PFSK-1 (cell line): Measurements from ENCODE around the gene SLC24A3.

Experiments
- POLR2AphosphoS5 ChIP-seq: IDR thresholded peaks from 2 replicates; pipeline ENCODE4 v1.6.1; 2012; ENCODE audit warnings: low read depth, mild to moderate bottlenecking, control low read depth, low read length, moderate library complexity
- REST ChIP-seq, 2 experiments: IDR thresholded peaks; 2 replicates each; pipeline versions ENCODE4 v1.6.1 to v1.8.0; 2011 to 2012; ENCODE audit warnings: low read depth in 2 of 2, low read length in 2 of 2, control low read depth in 1 of 2, inconsistent platforms in 1 of 2, mild to moderate bottlenecking in 1 of 2, moderate library complexity in 1 of 2; ENCODE audit not compliant: insufficient read depth in 1 of 2
- SIN3A ChIP-seq: IDR thresholded peaks from 2 replicates; pipeline ENCODE4 v1.6.1; 2012; ENCODE audit warnings: mild to moderate bottlenecking, low read length, moderate library complexity, borderline replicate concordance; ENCODE audit not compliant: insufficient read depth
- TAF1 ChIP-seq: IDR thresholded peaks from 2 replicates; pipeline ENCODE4 v1.6.1; 2012; ENCODE audit warnings: low read length, control low read depth, borderline replicate concordance; ENCODE audit not compliant: insufficient read depth

GRCh38 chr20:19683822-19684221, 471.4 kb downstream of the SLC24A3 start:
- TF ChIP-seq SIN3A = no peak
- no peak for TF ChIP-seq POLR2AphosphoS5
- no peak for TF ChIP-seq TAF1
- TF ChIP-seq REST (IDR thresholded peaks at IDR 0.05; ENCODE audit: insufficient read depth in 1 of 2, low read depth in 2 of 2, low read length in 2 of 2) = no peak
